ENCODE results near the gene TBC1D3G. TPM values are rescaled to one million over a fixed set of nuclear protein-coding genes. Genes with fewer than 3 reads are reported as not detected.

Gene TBC1D3G
- not detected in 5 replicates for total RNA-seq (2022; extraction: Qiagen RNA extraction)

DNA sequence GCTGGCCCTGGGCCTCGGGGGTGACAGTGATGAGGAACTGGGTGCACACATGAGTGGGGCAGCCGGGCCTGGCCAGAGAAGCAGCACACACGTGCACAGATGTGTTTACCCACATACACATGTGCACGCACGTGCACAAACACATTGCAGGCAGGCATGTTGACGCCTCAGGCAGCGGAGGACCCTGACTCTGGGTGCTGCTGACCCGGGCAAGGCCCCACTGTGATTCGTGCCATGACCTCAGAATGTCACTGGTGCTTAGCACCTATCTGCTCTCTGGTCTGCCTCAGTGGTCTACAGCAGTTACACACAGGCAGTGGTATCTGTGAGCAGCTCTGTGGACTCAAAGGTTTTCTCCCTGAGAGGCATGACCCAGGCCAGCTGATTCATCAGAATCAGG, at the start of gene TBC1D3G:
TBC1D3G (plus strand) TSS at position 301 of the 400 bp plus-strand sequence. CDS start 1,528 bp downstream, outside the sequence.

Other genes starting within 250 kb of the TBC1D3G start
- gene CCL3, start 233.7 kb upstream of the TBC1D3G start, total RNA-seq (2022; extraction: Qiagen RNA extraction): not detected in 5 replicates
- gene CCL4, start 220.1 kb upstream of the TBC1D3G start, total RNA-seq (2022; extraction: Qiagen RNA extraction): 0.15 TPM in 1 of 5 replicates, not detected in the others
- 2.4 to 5.3 TPM (median 2.9 TPM) in 5 replicates for gene TBC1D3B, start 147.2 kb upstream of the TBC1D3G start, total RNA-seq (2022; extraction: Qiagen RNA extraction)
- not detected in 5 replicates for gene CCL3L1, start 127.1 kb upstream of the TBC1D3G start, total RNA-seq (2022; extraction: Qiagen RNA extraction)
- gene CCL4L2, start 112.8 kb upstream of the TBC1D3G start, total RNA-seq (2022; extraction: Qiagen RNA extraction): not detected in 5 replicates
- 0.08 to 0.36 TPM (median 0.14 TPM) in 5 replicates for gene TBC1D3I, start 59.3 kb upstream of the TBC1D3G start, total RNA-seq (2022; extraction: Qiagen RNA extraction)
- not detected in 5 replicates for gene TBC1D3H, start 64.6 kb downstream of the TBC1D3G start, total RNA-seq (2022; extraction: Qiagen RNA extraction)
- gene ZNHIT3, start 162.8 kb downstream of the TBC1D3G start, total RNA-seq (2022; extraction: Qiagen RNA extraction): 81.1 to 88.2 TPM (median 82.9 TPM) in 5 replicates
- 52.3 to 68.3 TPM (median 60.5 TPM) in 5 replicates for gene MYO19, start 211.0 kb downstream of the TBC1D3G start, total RNA-seq (2022; extraction: Qiagen RNA extraction)
- gene PIGW, start 211.1 kb downstream of the TBC1D3G start, total RNA-seq (2022; extraction: Qiagen RNA extraction): 22.8 to 30.4 TPM (median 25.1 TPM) in 5 replicates
- 54.4 to 68.7 TPM (median 62.3 TPM) in 5 replicates for gene GGNBP2, start 221.0 kb downstream of the TBC1D3G start, total RNA-seq (2022; extraction: Qiagen RNA extraction)